Measurements from ENCODE around the gene VEGFA. TPM values are rescaled to one million over a fixed set of nuclear protein-coding genes. Genes with fewer than 3 reads are reported as not detected.
A peak's percentile ranks its signal among the peaks of the same experiment; 100 is the strongest.

The VEGFA gene
- total RNA-seq, 1 experiment from 2014 or later: 35.5 TPM

GRCh38 chr6:43793154-43793874 lies 23.3 kb downstream of the VEGFA start:
- in situ Hi-C loops (cut with HindIII; ENCODE audit: low pct_unique_long_range_greater_than_20kb, low sequenced_read_pairs): no loop called here
- DNase-seq (ENCODE audit: low read depth, low spot score): no peak

GRCh38 chr6:43793875-43794242 lies 23.8 kb downstream of the VEGFA start:
- DNase-seq (ENCODE audit: low read depth, low spot score): no peak
- in situ Hi-C loops (cut with HindIII; ENCODE audit: low pct_unique_long_range_greater_than_20kb, low sequenced_read_pairs): no loop called here

GRCh38 chr6:43795421-43795820 lies 25.4 kb downstream of the VEGFA start:
- in situ Hi-C loops (cut with HindIII; ENCODE audit: low pct_unique_long_range_greater_than_20kb, low sequenced_read_pairs): no loop called here
- DNase-seq (ENCODE audit: low read depth, low spot score): no peak

- no peak for DNase-seq (ENCODE audit: low read depth, low spot score)
- in situ Hi-C loops (cut with HindIII; ENCODE audit: low pct_unique_long_range_greater_than_20kb, low sequenced_read_pairs): no loop called here
Observed at GRCh38 chr6:43796168-43796567, 26.2 kb downstream of the VEGFA start.

- DNase-seq (ENCODE audit: low read depth, low spot score): no peak
- in situ Hi-C loops (cut with HindIII; ENCODE audit: low pct_unique_long_range_greater_than_20kb, low sequenced_read_pairs): no loop called here
Observed at GRCh38 chr6:43796903-43797890, 27.2 kb downstream of the VEGFA start.

- DNase-seq (ENCODE audit: low read depth, low spot score): no peak
- in situ Hi-C loops (cut with HindIII; ENCODE audit: low pct_unique_long_range_greater_than_20kb, low sequenced_read_pairs): no loop called here
Observed at GRCh38 chr6:43797919-43798318, 27.9 kb downstream of the VEGFA start.

GRCh38 chr6:43798688-43799444 lies 28.9 kb downstream of the VEGFA start:
- in situ Hi-C loops (cut with HindIII; ENCODE audit: low pct_unique_long_range_greater_than_20kb, low sequenced_read_pairs): no loop called here
- DNase-seq (ENCODE audit: low read depth, low spot score): peak; percentile 41

- no peak for DNase-seq (ENCODE audit: low read depth, low spot score)
- in situ Hi-C loops (cut with HindIII; ENCODE audit: low pct_unique_long_range_greater_than_20kb, low sequenced_read_pairs): no loop called here
Observed at GRCh38 chr6:43799551-43800297, 29.7 kb downstream of the VEGFA start.

GRCh38 chr6:43800298-43800623 lies 30.2 kb downstream of the VEGFA start:
- DNase-seq (ENCODE audit: low read depth, low spot score): no peak
- in situ Hi-C loops (cut with HindIII; ENCODE audit: low pct_unique_long_range_greater_than_20kb, low sequenced_read_pairs): no loop called here

- in situ Hi-C loops (cut with HindIII; ENCODE audit: low pct_unique_long_range_greater_than_20kb, low sequenced_read_pairs): no loop called here
- no peak for DNase-seq (ENCODE audit: low read depth, low spot score)
Observed at GRCh38 chr6:43800746-43801494, 30.9 kb downstream of the VEGFA start.

- no peak for DNase-seq (ENCODE audit: low read depth, low spot score)
- in situ Hi-C loops (cut with HindIII; ENCODE audit: low pct_unique_long_range_greater_than_20kb, low sequenced_read_pairs): no loop called here
Observed at GRCh38 chr6:43801495-43802181, 31.6 kb downstream of the VEGFA start.

GRCh38 chr6:43803055-43803782 lies 33.2 kb downstream of the VEGFA start:
- DNase-seq (ENCODE audit: low read depth, low spot score): no peak
- in situ Hi-C loops (cut with HindIII; ENCODE audit: low pct_unique_long_range_greater_than_20kb, low sequenced_read_pairs): no loop called here

GRCh38 chr6:43803783-43804549 lies 34.0 kb downstream of the VEGFA start:
- in situ Hi-C loops (cut with HindIII; ENCODE audit: low pct_unique_long_range_greater_than_20kb, low sequenced_read_pairs): no loop called here
- DNase-seq (ENCODE audit: low read depth, low spot score): no peak

- in situ Hi-C loops (cut with HindIII; ENCODE audit: low pct_unique_long_range_greater_than_20kb, low sequenced_read_pairs): no loop called here
- DNase-seq (ENCODE audit: low read depth, low spot score): no peak
Observed at GRCh38 chr6:43804550-43805223, 34.7 kb downstream of the VEGFA start.

GRCh38 chr6:43805699-43806042 lies 35.7 kb downstream of the VEGFA start:
- DNase-seq (ENCODE audit: low read depth, low spot score): no peak
- in situ Hi-C loops (cut with HindIII; ENCODE audit: low pct_unique_long_range_greater_than_20kb, low sequenced_read_pairs): no loop called here

Data from SK-MEL-5 (cell line).